Astrocyte (in vitro differentiated cells and primary cell): ENCODE data around the gene ZNF341. TPM values are rescaled to one million over a fixed set of nuclear protein-coding genes. Genes with fewer than 3 reads are reported as not detected.
"Not testable (repeated sequence)": the region's sequence is repeated elsewhere in the genome, so short reads cannot be mapped to it uniquely, and the experiment has no call there.

Experiments
- DNase-seq: peaks from one replicate; pipeline ENCODE4 v3.0.0-alpha.2; 2010; ENCODE audit warnings: low read depth
- FAIRE-seq: peaks from 2 replicates; lab custom pipeline; 2011; peaks lifted over from hg19 to GRCh38; lab: Jason Lieb, UNC
- H2AFZ ChIP-seq: 2 replicates; pipeline ENCODE4 v1.6.0; 2012; ENCODE audit warnings: low read depth, low read length, inconsistent platforms
- H3K27ac ChIP-seq: 2 replicates; pipeline ENCODE4 v1.5.1; 2011; ENCODE audit warnings: low read depth, low read length, inconsistent platforms
- H3K27me3 ChIP-seq: 2 replicates; pipeline ENCODE4 v1.6.0; 2011; ENCODE audit warnings: low read length, inconsistent platforms; ENCODE audit not compliant: insufficient read depth
- H3K36me3 ChIP-seq: 2 replicates; pipeline ENCODE4 v1.5.1; 2011; ENCODE audit warnings: low read length, inconsistent platforms; ENCODE audit not compliant: insufficient read depth
- H3K4me1 ChIP-seq: 2 replicates; pipeline ENCODE4 v1.5.1; 2011; ENCODE audit warnings: low read length, inconsistent platforms; ENCODE audit not compliant: insufficient read depth
- H3K4me2 ChIP-seq: 2 replicates; pipeline ENCODE4 v1.6.0; 2012; ENCODE audit warnings: low read length, inconsistent platforms
- H3K4me3 ChIP-seq: 2 replicates; pipeline ENCODE4 v1.5.1; 2011; ENCODE audit warnings: low read depth, mild to moderate bottlenecking, low read length, inconsistent platforms; ENCODE audit not compliant: insufficient read depth
- H3K79me2 ChIP-seq: 2 replicates; pipeline ENCODE4 v1.6.0; 2012; ENCODE audit warnings: mild to moderate bottlenecking, low read length, inconsistent platforms; ENCODE audit not compliant: insufficient read depth
- H3K9ac ChIP-seq: 2 replicates; pipeline ENCODE4 v1.6.0; 2012; ENCODE audit warnings: mild to moderate bottlenecking, low read length, inconsistent platforms
- H3K9me3 ChIP-seq: 2 replicates; pipeline ENCODE4 v1.5.1; 2012; ENCODE audit warnings: low read depth, mild to moderate bottlenecking, low read length, inconsistent platforms; ENCODE audit not compliant: insufficient read depth
- H4K20me1 ChIP-seq: 2 replicates; pipeline ENCODE4 v1.6.0; 2012; ENCODE audit warnings: low read length, inconsistent platforms; ENCODE audit not compliant: insufficient read depth
- H3K27ac Mint-ChIP-seq: one replicate; pipeline ENCODE4 v1.8.0; 2021; ENCODE audit warnings: mild to moderate bottlenecking, mixed read lengths; ENCODE audit not compliant: unreplicated experiment
- H3K27me3 Mint-ChIP-seq: one replicate; pipeline ENCODE4 v1.8.0; 2021; ENCODE audit warnings: low read depth, mixed read lengths; ENCODE audit not compliant: unreplicated experiment
- H3K36me3 Mint-ChIP-seq: one replicate; pipeline ENCODE4 v1.8.0; 2021; ENCODE audit warnings: low read depth, mixed read lengths; ENCODE audit not compliant: unreplicated experiment
- H3K4me1 Mint-ChIP-seq: one replicate; pipeline ENCODE4 v1.8.0; 2021; ENCODE audit warnings: low read depth, mixed read lengths; ENCODE audit not compliant: unreplicated experiment
- H3K4me3 Mint-ChIP-seq: one replicate; pipeline ENCODE4 v1.8.0; 2021; ENCODE audit warnings: mild to moderate bottlenecking, moderate library complexity, mixed read lengths; ENCODE audit not compliant: unreplicated experiment
- H3K9me3 Mint-ChIP-seq: one replicate; pipeline ENCODE4 v1.8.0; 2021; ENCODE audit warnings: mild to moderate bottlenecking, mixed read lengths; ENCODE audit not compliant: unreplicated experiment
- CTCF ChIP-seq: IDR thresholded peaks from 2 replicates; pipeline ENCODE4 v1.5.1; 2011; ENCODE audit warnings: low read depth, mild to moderate bottlenecking, inconsistent platforms, low read length, moderate library complexity; ENCODE audit not compliant: insufficient read depth
- EZH2 ChIP-seq: IDR thresholded peaks from 2 replicates; pipeline ENCODE4 v1.6.1; 2012; ENCODE audit warnings: mild to moderate bottlenecking, low read length, inconsistent platforms; ENCODE audit not compliant: insufficient read depth
- total RNA-seq: library from RNA; stranded (reverse); gene quantifications from 2 replicates; pipeline ENCODE4 v1.2.1, GENCODE V29; 2021

Gene ZNF341
- total RNA-seq, 1 donor from 2014 or later, result 2.0 TPM

- Histone ChIP-seq H3K79me2 (no peaks in the 10 kb centered on the region), H3K4me1 (peaks cover 15% of the 10 kb centered on the region), H3K9me3 (no peaks in the 10 kb centered on the region), H3K27me3 (no peaks in the 10 kb centered on the region), H3K9ac (no peak overlapping the region), H3K4me2 (no peak overlapping the region), H2AFZ (no peak overlapping the region), H3K4me3 (no peak overlapping the region), H3K27ac (no peak overlapping the region), H4K20me1 (no peaks in the 10 kb centered on the region), H3K36me3 (no peaks in the 10 kb centered on the region)
- Mint-ChIP-seq H3K9me3 (no peaks in the 10 kb centered on the region), H3K27ac (no peak overlapping the region), H3K4me1 (peaks cover 16% of the 10 kb centered on the region), H3K27me3 (peaks cover 5% of the 10 kb centered on the region), H3K36me3 (peaks cover 7% of the 10 kb centered on the region), H3K4me3 (no peak overlapping the region)
- DNase-seq, result no peak
- TF ChIP-seq EZH2, result no peak
- no peak for TF ChIP-seq CTCF
- FAIRE-seq, result no peak
Measured at GRCh38 chr20:33791021-33791420, 59.2 kb downstream of the ZNF341 start.

GRCh38 chr20:33791540-33791939, 59.7 kb downstream of the ZNF341 start:
- H3K4me3 ChIP-seq, result no peak overlapping the region
- H3K27ac ChIP-seq, result no peak overlapping the region
- no peaks in the 10 kb centered on the region for H4K20me1 ChIP-seq
- no peaks in the 10 kb centered on the region for H3K9me3 ChIP-seq
- H2AFZ ChIP-seq, result no peak overlapping the region
- H3K9me3 Mint-ChIP-seq, result no peaks in the 10 kb centered on the region
- H3K9ac ChIP-seq, result no peak overlapping the region
- no peak overlapping the region for H3K4me3 Mint-ChIP-seq
- H3K36me3 ChIP-seq, result no peaks in the 10 kb centered on the region
- H3K27me3 Mint-ChIP-seq, result peaks cover 5% of the 10 kb centered on the region
- FAIRE-seq (no peak), DNase-seq (no peak)
- TF ChIP-seq CTCF, result no peak
- no peak for TF ChIP-seq EZH2
- H3K4me1 Mint-ChIP-seq, result peaks cover 16% of the 10 kb centered on the region
- H3K36me3 Mint-ChIP-seq, result peaks cover 7% of the 10 kb centered on the region
- H3K27ac Mint-ChIP-seq, result no peak overlapping the region
- no peaks in the 10 kb centered on the region for H3K27me3 ChIP-seq
- H3K4me1 ChIP-seq, result peaks cover 15% of the 10 kb centered on the region
- H3K4me2 ChIP-seq, result no peak overlapping the region
- no peaks in the 10 kb centered on the region for H3K79me2 ChIP-seq

GRCh38 chr20:33791959-33792597, 60.3 kb downstream of the ZNF341 start:
- no peaks in the 10 kb centered on the region for H3K27me3 ChIP-seq
- no peak overlapping the region for H3K4me3 ChIP-seq
- peaks cover 5% of the 10 kb centered on the region for H3K27me3 Mint-ChIP-seq
- no peak overlapping the region for H3K4me2 ChIP-seq
- H3K9ac ChIP-seq, result no peak overlapping the region
- H2AFZ ChIP-seq, result no peak overlapping the region
- no peak overlapping the region for H3K27ac Mint-ChIP-seq
- H3K9me3 ChIP-seq, result no peaks in the 10 kb centered on the region
- H3K4me1 Mint-ChIP-seq, result peaks cover 16% of the 10 kb centered on the region
- FAIRE-seq, result no peak
- peak; percentile 63 for TF ChIP-seq CTCF
- TF ChIP-seq EZH2, result no peak
- no peak overlapping the region for H3K27ac ChIP-seq
- H3K9me3 Mint-ChIP-seq, result no peaks in the 10 kb centered on the region
- peak; percentile 31 for DNase-seq
- H3K79me2 ChIP-seq, result no peaks in the 10 kb centered on the region
- H3K36me3 ChIP-seq, result no peaks in the 10 kb centered on the region
- peaks cover 7% of the 10 kb centered on the region for H3K36me3 Mint-ChIP-seq
- no peaks in the 10 kb centered on the region for H4K20me1 ChIP-seq
- peaks cover 15% of the 10 kb centered on the region for H3K4me1 ChIP-seq
- H3K4me3 Mint-ChIP-seq, result no peak overlapping the region

DNA sequence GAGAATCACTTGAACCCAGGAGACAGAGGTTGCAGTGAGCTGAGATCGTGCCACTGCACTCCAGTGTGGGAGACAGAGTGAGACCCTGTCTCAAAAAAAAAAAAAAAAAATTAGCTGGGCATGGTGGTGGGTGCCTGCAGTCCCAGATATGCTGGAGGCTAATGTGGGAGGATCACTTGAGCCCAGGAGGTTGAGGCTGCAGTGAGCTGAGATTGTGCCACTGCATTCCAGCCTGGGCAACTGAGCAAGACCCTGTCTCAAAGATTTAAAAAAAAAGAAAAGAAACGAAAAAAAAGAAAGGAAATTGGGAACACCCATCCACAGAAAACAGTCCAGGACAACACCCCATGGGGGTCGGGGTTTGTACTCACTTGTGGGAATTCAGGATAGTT, 60.8 kb downstream of the ZNF341 start:
- not testable (repeated sequence) for H3K4me3 Mint-ChIP-seq, H3K36me3 Mint-ChIP-seq, H3K4me2 ChIP-seq, H2AFZ ChIP-seq, H3K9me3 Mint-ChIP-seq, H3K27ac ChIP-seq, H3K27ac Mint-ChIP-seq, DNase-seq, H3K79me2 ChIP-seq, H3K9ac ChIP-seq, H3K27me3 Mint-ChIP-seq, H3K27me3 ChIP-seq, H3K9me3 ChIP-seq, H3K4me3 ChIP-seq, FAIRE-seq, H3K36me3 ChIP-seq, H4K20me1 ChIP-seq
- peaks cover 16% of the 10 kb centered on the region for H3K4me1 Mint-ChIP-seq
- peaks cover 15% of the 10 kb centered on the region for H3K4me1 ChIP-seq
